Stimulated activated memory B cell treated with anti-CD40 and anti-IgM and Interleukin-4, amounts not matched to agents 10 μg/mL and 1 μg/mL and 100 μg/mL, for 72 hours (primary cell): ENCODE data around the gene HS3ST3B1.

ENCODE experiments used
- ATAC-seq: fragments of 150-1000 bp; cut with Tn5 transposase; 2 replicates; pipeline ENCODE4 v1.10.0; 2021
- H3K27ac Mint-ChIP-seq: one replicate; pipeline ENCODE4 v1.8.0; 2022; ENCODE audit warnings: mild to moderate bottlenecking, mixed read lengths
- H3K27me3 Mint-ChIP-seq: one replicate; pipeline ENCODE4 v1.8.0; 2022; ENCODE audit warnings: mixed read lengths
- H3K36me3 Mint-ChIP-seq: one replicate; pipeline ENCODE4 v1.8.0; 2022; ENCODE audit warnings: mixed read lengths
- H3K4me1 Mint-ChIP-seq: one replicate; pipeline ENCODE4 v1.8.0; 2022; ENCODE audit warnings: mixed read lengths
- H3K4me3 Mint-ChIP-seq: one replicate; pipeline ENCODE4 v1.8.0; 2022; ENCODE audit warnings: mild to moderate bottlenecking, moderate library complexity, mixed read lengths
- H3K9me3 Mint-ChIP-seq: one replicate; pipeline ENCODE4 v1.8.0; 2022; ENCODE audit warnings: mixed read lengths

Gene HS3ST3B1

GRCh38 chr17:14300575-14301278 lies at the start of gene HS3ST3B1:
Gene HS3ST3B1 (plus strand): TSS chr17:14301081. CDS start chr17:14301519, 438 bp downstream.
- ATAC-seq: peak; percentile 91
- Mint-ChIP-seq H3K4me3 (peak within 1 kb of the TSS; percentile 88), H3K27me3 (peaks cover 68% of the 10 kb centered on the region), H3K9me3 (no peaks in the 10 kb centered on the region), H3K27ac (peak within 1 kb of the TSS; percentile 93), H3K4me1 (peaks cover 56% of the 10 kb centered on the region), H3K36me3 (no peaks in the 10 kb centered on the region)

GRCh38 chr17:14261406-14261805 lies 39.5 kb upstream of the HS3ST3B1 start:
- Mint-ChIP-seq H3K27me3 (peaks cover 20% of the 10 kb centered on the region), H3K9me3 (no peaks in the 10 kb centered on the region), H3K4me3 (no peak overlapping the region), H3K4me1 (no peaks in the 10 kb centered on the region), H3K36me3 (no peaks in the 10 kb centered on the region), H3K27ac (no peak overlapping the region)
- no peak for ATAC-seq

- H3K36me3 Mint-ChIP-seq: no peaks in the 10 kb centered on the region
- H3K4me1 Mint-ChIP-seq: peaks cover 7% of the 10 kb centered on the region
- no peak for ATAC-seq
- peaks cover 26% of the 10 kb centered on the region for H3K27me3 Mint-ChIP-seq
- H3K27ac Mint-ChIP-seq: no peak overlapping the region
- peaks cover 4% of the 10 kb centered on the region for H3K9me3 Mint-ChIP-seq
- no peak overlapping the region for H3K4me3 Mint-ChIP-seq
Measured at GRCh38 chr17:14268264-14268663, 32.6 kb upstream of the HS3ST3B1 start.

GRCh38 chr17:14269473-14269872 lies 31.4 kb upstream of the HS3ST3B1 start:
- Mint-ChIP-seq H3K36me3 (no peaks in the 10 kb centered on the region), H3K9me3 (peaks cover 8% of the 10 kb centered on the region), H3K27me3 (peaks cover 30% of the 10 kb centered on the region), H3K27ac (no peak overlapping the region), H3K4me1 (peaks cover 7% of the 10 kb centered on the region), H3K4me3 (no peak overlapping the region)
- no peak for ATAC-seq

- H3K4me3 Mint-ChIP-seq: no peak overlapping the region
- peaks cover 12% of the 10 kb centered on the region for H3K9me3 Mint-ChIP-seq
- H3K36me3 Mint-ChIP-seq: no peaks in the 10 kb centered on the region
- no peak overlapping the region for H3K27ac Mint-ChIP-seq
- H3K4me1 Mint-ChIP-seq: peaks cover 7% of the 10 kb centered on the region
- ATAC-seq: peak; percentile 20
- peaks cover 36% of the 10 kb centered on the region for H3K27me3 Mint-ChIP-seq
Measured at GRCh38 chr17:14270508-14270907, 30.4 kb upstream of the HS3ST3B1 start.

- H3K36me3 Mint-ChIP-seq: peaks cover 6% of the 10 kb centered on the region
- no peaks in the 10 kb centered on the region for H3K4me1 Mint-ChIP-seq
- H3K27me3 Mint-ChIP-seq: peaks cover 55% of the 10 kb centered on the region
- H3K9me3 Mint-ChIP-seq: peaks cover 19% of the 10 kb centered on the region
- no peak overlapping the region for H3K4me3 Mint-ChIP-seq
- ATAC-seq: no peak
- H3K27ac Mint-ChIP-seq: no peak overlapping the region
Measured at GRCh38 chr17:14276535-14277250, 24.2 kb upstream of the HS3ST3B1 start.

GRCh38 chr17:14281530-14281929 lies 19.4 kb upstream of the HS3ST3B1 start:
- ATAC-seq: no peak
- Mint-ChIP-seq H3K36me3 (no peaks in the 10 kb centered on the region), H3K27ac (no peak overlapping the region), H3K4me1 (no peaks in the 10 kb centered on the region), H3K4me3 (no peak overlapping the region), H3K27me3 (peaks cover 71% of the 10 kb centered on the region), H3K9me3 (no peaks in the 10 kb centered on the region)

GRCh38 chr17:14282726-14283125 lies 18.2 kb upstream of the HS3ST3B1 start:
- no peaks in the 10 kb centered on the region for H3K9me3 Mint-ChIP-seq
- H3K36me3 Mint-ChIP-seq: no peaks in the 10 kb centered on the region
- no peaks in the 10 kb centered on the region for H3K4me1 Mint-ChIP-seq
- no peak for ATAC-seq
- H3K27ac Mint-ChIP-seq: no peak overlapping the region
- peaks cover 59% of the 10 kb centered on the region for H3K27me3 Mint-ChIP-seq
- H3K4me3 Mint-ChIP-seq: no peak overlapping the region

GRCh38 chr17:14289162-14289561 lies 11.7 kb upstream of the HS3ST3B1 start:
- peaks cover 5% of the 10 kb centered on the region for H3K9me3 Mint-ChIP-seq
- H3K36me3 Mint-ChIP-seq: no peaks in the 10 kb centered on the region
- H3K27ac Mint-ChIP-seq: no peak overlapping the region
- peaks cover 57% of the 10 kb centered on the region for H3K27me3 Mint-ChIP-seq
- no peak overlapping the region for H3K4me3 Mint-ChIP-seq
- ATAC-seq: no peak
- no peaks in the 10 kb centered on the region for H3K4me1 Mint-ChIP-seq

- Mint-ChIP-seq H3K36me3 (no peaks in the 10 kb centered on the region), H3K27ac (no peak overlapping the region), H3K27me3 (peaks cover 94% of the 10 kb centered on the region), H3K4me1 (peaks cover 19% of the 10 kb centered on the region), H3K4me3 (no peak overlapping the region), H3K9me3 (peaks cover 5% of the 10 kb centered on the region)
- ATAC-seq: no peak
Measured at GRCh38 chr17:14294876-14295275, 6.0 kb upstream of the HS3ST3B1 start.

GRCh38 chr17:14295676-14296075 lies 5.2 kb upstream of the HS3ST3B1 start:
- H3K27ac Mint-ChIP-seq: no peak overlapping the region
- H3K4me1 Mint-ChIP-seq: peaks cover 27% of the 10 kb centered on the region
- peaks cover 3% of the 10 kb centered on the region for H3K9me3 Mint-ChIP-seq
- ATAC-seq: no peak
- H3K4me3 Mint-ChIP-seq: no peak overlapping the region
- no peaks in the 10 kb centered on the region for H3K36me3 Mint-ChIP-seq
- peaks cover 99% of the 10 kb centered on the region for H3K27me3 Mint-ChIP-seq

- no peak overlapping the region for H3K27ac Mint-ChIP-seq
- H3K4me1 Mint-ChIP-seq: peaks cover 32% of the 10 kb centered on the region
- no peak overlapping the region for H3K4me3 Mint-ChIP-seq
- H3K36me3 Mint-ChIP-seq: no peaks in the 10 kb centered on the region
- ATAC-seq: no peak
- H3K27me3 Mint-ChIP-seq: peaks cover 97% of the 10 kb centered on the region
- no peaks in the 10 kb centered on the region for H3K9me3 Mint-ChIP-seq
Measured at GRCh38 chr17:14296166-14296910, 4.5 kb upstream of the HS3ST3B1 start.

- no peaks in the 10 kb centered on the region for H3K36me3 Mint-ChIP-seq
- H3K9me3 Mint-ChIP-seq: no peaks in the 10 kb centered on the region
- H3K27ac Mint-ChIP-seq: no peak overlapping the region
- H3K4me1 Mint-ChIP-seq: peaks cover 38% of the 10 kb centered on the region
- H3K27me3 Mint-ChIP-seq: peaks cover 87% of the 10 kb centered on the region
- H3K4me3 Mint-ChIP-seq: peak overlapping the region; percentile 32
- ATAC-seq: no peak
Measured at GRCh38 chr17:14297161-14297851, 3.6 kb upstream of the HS3ST3B1 start.

- Mint-ChIP-seq H3K36me3 (no peaks in the 10 kb centered on the region), H3K27me3 (peaks cover 78% of the 10 kb centered on the region), H3K9me3 (no peaks in the 10 kb centered on the region), H3K27ac (no peak overlapping the region), H3K4me3 (peak overlapping the region; percentile 8), H3K4me1 (peaks cover 41% of the 10 kb centered on the region)
- ATAC-seq: no peak
Measured at GRCh38 chr17:14298221-14298946, 2.5 kb upstream of the HS3ST3B1 start.
